GM18519 (cell line): ENCODE results near the gene PCCA.
"Not testable (repeated sequence)": the region's sequence is repeated elsewhere in the genome, so short reads cannot be mapped to it uniquely, and the experiment has no call there.

Experiments used
- ATAC-seq: cut with Tn5 transposase; IDR thresholded peaks from one replicate; pipeline ENCODE4 v1.9.1; 2021; ENCODE audit warnings: mild to moderate bottlenecking, moderate library complexity; ENCODE audit not compliant: unreplicated experiment, low FRiP score

PCCA gene

DNA sequence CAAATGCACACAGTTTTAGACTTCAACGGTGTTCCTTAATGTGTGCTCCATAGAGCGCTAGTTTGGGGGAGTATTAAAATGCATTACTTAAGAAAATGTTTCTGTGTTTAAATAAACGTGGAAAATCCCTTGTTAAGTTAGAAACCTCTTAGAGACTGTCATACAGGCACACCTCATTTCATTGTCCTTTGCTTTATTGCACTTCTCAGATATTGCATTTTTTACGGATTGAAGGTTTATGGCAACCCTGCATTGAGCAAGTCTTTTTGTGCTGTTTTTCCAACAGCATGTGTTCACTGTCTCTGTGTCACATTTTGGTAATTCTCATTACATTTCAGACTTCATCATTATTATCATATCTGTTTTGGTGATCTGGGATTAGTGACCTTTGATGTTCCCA, 255.7 kb downstream of the PCCA start:
- ATAC-seq = no peak

DNA sequence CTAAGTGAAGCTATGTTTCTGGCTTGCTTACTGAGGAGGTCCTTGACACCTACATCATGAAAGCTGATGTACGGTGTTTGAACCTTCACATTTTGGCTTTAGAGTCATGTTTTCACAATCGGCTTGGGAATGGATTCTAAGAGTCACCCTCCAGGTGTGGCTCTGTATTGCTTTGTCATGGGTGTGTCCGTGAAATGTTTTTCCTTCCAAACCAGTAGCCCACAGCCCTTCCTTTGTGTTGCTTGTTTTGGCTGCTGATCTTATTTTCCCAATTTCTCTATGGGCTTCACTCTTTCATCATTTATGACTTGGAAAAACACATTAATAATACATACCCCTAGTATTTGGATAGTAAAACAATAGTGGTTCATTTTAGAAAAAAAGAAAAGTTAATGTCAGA, 259.1 kb downstream of the PCCA start:
- ATAC-seq = no peak

DNA sequence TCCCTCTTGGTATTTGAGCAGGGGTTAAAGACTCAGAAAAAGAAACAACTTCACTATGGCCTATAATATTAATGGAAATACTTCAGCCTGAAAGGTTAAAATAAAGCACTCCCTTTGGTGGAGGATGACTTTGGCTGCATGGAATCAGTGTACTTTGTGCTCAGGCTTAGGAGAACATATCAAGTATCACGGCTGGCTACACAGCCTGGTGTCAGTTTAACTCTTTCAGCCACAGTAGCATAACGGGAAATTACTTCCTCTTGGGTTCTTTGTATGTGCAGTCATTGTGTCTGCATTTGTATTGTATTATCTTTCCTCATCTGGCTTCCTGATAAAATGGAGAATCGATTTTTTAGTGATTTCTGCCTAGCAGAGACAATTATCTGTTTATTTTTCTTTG, 260.7 kb downstream of the PCCA start:
- ATAC-seq = no peak

DNA sequence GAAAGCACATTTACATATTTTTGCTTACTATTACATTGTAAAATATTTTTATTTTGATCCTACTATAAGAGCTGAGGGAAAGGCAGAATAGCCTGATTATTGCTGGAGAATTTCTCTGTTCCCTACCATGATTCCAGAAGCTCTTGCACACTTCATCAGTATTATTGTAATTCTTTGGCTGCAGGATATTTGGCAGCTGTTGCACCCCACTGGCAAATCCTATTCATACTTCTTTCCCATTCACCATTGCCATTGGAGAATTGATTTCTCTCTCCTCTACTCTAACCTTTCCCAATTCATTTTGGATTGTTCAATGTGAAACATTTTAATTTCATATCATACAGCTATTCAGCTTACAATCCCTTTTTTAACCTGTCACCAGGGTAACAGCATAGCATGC, 261.7 kb downstream of the PCCA start:
- ATAC-seq = no peak

DNA sequence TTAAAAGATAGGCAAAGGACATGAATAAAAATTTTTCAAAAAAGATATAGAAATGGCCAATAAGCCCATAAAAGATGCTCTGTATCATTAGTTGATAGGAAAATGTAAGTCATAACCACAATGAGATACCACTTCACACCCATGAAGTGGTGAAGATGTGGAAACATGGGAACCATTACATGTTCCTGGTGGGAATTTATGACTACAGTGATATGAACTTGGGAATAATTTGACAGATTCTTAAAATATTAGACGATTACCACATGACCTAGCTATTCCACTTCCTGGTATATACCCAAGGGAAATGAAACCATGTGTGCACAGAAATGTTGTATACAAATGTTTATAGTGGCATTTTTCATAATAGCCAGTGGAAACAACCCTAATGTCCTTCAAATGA, 267.5 kb downstream of the PCCA start:
- no peak for ATAC-seq

DNA sequence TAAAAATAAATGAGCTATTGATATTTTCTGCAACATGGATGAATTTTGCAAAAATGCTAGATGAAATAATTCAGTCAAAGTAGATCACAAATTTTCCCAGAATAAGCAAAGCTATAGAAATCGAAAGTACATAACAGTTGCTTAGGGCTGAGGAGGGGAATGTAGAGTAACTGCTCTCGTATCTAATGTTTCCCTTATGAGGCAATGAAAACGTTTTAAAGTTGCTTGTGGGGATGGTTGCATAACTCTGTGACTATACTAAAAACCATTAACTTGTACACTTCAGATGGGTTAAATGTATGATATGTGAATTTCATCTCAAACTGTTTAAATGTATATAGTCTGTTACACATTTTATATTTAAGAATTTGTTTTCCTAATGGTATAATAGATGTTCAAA, 268.0 kb downstream of the PCCA start:
- ATAC-seq = no peak

DNA sequence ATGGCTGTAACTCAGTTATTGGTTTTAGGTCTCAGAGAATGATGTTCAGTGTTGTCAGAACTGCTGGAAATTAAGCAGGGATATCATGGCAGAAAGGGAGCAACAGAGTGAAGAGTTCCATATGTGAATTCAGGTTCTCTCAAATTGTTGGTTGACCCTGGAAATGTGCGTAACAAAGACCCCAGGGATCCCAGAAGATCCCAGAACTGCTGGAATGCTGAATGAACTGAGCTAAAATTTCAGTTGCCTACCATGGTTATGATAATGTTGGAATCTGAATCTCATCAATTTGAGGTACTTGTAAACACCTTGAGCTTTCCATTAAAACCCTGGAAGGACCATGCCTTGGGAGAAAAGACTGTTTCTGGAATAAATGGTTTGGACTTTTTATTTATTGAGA, 268.9 kb downstream of the PCCA start:
- ATAC-seq = no peak

DNA sequence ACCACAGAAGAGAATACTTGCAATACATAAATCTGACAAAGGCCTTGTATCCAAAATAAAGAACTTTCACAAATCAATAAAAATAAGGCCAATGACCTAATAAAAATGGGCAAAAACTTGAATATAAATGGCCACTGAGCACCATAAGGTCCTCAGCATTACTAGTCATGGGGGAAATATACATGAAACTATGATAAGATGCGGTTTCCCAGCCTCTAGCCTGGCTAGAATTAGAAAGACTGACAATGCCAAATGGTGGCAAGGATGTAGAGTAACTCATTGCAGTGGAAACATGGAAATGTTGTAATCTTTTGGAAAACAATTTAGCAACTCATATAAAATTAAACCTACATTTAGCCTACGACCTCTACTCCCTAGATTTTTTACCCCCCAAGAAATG, 272.6 kb downstream of the PCCA start:
- no peak for ATAC-seq

DNA sequence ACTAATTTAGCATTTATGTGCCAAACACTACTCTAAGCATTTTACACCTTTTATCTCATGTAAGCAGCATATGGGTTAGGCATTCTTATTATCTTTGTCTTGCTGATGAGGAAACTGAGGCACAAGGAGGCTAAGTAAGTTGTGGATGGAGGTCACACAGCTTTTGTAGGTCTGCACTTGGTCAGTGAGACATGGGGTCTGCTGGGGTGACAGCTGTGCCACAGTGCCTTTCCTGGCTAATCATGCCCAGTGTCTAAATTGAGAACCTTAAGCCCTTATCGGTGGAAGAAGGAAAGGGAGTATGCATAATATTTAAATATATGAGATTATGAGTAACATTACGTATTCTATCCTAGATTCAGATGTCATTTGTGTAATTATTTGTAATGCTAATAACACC, 273.5 kb downstream of the PCCA start:
- no peak for ATAC-seq

DNA sequence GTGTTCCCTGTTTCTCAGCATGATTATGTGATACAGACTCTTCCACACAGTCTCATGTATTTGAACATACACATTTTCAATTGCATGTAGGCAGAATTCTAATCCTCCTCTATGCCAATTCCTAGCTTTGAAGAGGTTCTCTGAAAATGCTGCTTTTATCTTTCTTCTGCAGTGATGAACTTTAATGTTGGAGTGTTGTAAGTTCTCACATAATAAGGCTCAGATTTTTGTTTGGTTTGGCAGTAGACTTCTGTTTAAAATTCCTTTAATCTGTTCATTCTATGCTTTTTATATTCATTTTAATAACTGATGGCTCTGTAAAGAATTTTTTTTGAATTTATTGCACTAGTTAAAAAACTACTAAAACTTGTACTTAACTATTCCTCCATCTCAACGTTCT, 273.9 kb downstream of the PCCA start:
- no peak for ATAC-seq

DNA sequence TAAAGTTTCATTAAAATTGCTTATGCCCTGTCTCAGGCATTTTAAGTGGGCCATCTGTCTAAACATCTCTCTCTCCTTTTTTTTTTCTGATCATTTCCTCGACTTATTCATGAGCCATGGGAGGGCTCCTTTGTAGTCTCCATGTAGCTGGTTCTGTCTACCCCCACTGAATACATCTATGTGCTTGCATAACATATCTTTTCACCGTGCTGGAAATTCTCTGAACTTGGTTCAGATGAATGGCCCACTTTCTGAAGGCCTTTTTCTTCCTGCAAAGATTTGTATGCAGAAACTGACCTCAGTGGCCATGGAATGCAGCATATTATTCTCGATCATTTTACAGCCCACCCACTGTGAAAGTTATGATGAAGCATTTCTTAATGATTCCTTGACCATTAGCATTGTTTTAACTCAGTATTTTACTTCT, 274.4 kb downstream of the PCCA start:
- no peak for ATAC-seq

DNA sequence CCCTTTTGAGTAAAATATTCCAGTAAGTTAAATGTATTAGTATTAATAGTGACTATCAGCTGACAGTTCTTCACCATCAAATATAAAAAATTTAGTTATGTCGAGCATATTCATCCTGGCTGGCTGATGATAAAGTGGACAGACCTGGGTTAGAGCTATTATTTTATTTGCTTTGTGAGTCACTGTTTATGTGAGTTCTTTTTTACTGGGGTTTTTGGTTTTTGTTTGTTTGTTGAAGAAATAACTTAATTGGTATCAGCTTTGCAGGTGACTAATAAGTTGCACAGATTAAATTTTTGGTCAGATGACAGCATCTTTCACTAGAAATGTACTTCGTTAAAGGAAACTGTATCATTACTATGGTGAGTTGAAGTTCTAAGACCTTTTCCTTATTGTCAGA, 275.0 kb downstream of the PCCA start:
- ATAC-seq = no peak

DNA sequence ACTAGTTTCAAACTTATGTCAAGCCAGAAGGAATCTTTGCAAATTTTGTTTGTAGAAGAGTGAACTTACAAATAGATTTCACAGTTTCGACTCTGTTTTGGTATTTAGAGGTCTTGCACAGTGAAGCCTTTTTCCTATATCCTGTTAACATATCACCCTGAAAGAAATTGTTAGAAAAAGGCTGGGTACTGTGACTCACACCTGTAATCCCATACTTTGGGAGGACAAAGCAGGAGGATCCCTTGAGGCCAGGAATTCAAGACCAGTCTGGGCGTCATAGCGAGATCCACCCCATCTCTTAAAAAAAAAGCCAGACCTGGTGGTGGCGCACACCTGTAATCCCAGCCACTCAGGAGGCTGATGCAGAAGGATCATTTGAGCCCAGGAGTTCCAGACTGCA, 275.7 kb downstream of the PCCA start:
- ATAC-seq = no peak

DNA sequence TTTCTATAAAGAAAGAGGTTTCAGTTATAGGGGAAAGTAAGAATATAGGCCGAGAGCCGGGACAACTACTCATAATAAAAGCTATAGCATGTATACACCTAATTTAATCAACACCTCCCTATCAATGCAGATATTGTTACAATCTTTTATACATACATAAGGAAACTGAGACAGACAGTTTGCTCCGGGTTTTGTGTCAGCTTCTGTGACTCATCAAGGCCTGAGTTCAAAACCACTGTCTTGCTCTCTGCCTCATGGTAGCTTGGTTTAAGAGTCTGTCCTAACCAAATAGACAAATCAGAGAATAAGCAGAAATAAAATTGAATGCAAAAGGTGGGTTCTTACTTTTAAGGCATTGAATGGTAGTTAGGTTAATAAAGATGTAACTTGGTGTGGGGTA, 276.8 kb downstream of the PCCA start:
- no peak for ATAC-seq

DNA sequence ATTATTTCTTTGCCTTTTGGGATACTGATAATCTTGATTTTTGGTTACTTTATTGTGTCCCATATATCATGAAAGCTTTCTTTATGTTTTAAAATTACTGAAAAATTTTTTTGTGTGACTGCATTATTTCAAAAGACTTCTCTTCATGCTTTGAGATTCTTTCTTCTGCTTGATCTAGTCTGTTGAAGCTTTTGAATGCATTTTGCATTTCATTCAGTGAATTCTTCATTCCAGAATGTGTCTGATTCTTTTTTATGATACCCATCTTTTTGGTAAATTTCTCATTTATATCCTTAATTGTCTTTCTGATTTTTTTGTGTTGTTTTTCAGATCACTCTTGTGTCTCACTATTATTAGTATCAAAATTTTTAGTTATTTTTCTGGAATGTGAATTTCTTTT, 289.6 kb downstream of the PCCA start:
- ATAC-seq = no peak

DNA sequence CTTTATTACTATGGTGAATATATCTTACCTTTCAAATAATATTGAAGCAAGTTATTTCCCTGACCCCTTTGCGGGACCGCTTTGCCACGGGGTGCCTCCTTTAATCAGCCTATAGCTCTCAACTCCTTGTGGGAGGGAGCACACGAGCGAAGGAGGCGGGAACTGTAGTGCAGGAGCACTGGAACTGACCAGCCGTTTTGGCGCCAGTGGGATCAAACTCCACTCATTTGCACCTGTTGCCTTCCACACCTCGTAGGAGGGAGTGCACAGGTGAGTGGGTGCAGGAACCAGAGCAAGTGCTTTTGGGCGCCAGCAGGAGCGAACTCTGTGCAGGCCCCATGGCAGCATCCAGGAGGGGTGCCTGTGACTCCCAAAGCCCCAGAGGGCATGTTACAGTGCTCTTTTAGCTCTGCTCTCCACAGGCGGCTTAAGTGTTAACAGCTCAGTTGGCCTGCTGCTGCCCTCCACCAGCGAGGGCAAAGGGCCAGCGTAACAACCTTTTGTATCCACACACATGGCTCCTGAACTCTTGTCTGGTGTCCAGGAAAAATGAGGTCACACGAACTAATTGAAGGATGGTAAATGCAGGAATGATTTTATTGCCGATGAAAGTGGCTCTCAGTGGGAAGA, 292.8 kb downstream of the PCCA start:
- no peak for ATAC-seq

DNA sequence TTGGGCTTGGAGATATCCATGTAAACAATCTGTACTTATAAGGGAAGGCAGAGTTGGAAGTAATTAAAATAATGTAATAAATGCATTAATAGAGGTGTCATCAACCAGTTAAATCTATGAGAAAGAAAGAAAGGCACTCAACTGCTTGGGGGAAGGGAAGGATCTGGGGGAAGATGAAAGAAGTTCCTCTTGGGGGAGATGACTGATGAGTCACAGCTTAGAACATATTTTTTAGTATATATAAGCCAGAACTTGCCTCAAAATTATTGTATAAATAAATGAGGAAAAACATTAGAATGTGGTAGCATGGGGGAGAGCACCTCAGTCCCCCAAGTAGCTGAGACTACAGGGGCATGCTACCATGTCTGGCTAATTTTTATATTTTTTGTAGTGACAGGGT, 293.9 kb downstream of the PCCA start:
- ATAC-seq = no peak

DNA sequence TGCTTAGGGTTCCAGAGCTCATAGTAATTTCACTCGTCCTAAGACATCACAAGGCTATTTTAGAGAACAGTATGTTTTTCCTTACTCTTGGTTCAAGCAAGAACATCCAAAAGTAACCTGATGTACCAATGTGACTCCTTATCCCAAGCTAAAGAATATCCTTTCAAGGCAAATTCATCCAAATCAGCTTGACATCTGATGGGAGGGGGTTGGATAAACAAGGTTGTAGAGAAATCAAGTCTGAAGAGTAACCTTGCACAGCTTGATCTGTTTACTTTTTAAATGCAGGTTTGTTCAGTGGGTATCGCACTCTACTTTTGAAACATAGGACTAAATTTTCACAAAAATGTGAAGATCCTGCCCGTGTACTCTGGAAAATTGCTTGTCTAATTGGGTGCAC, 298.5 kb downstream of the PCCA start:
- ATAC-seq = no peak

DNA sequence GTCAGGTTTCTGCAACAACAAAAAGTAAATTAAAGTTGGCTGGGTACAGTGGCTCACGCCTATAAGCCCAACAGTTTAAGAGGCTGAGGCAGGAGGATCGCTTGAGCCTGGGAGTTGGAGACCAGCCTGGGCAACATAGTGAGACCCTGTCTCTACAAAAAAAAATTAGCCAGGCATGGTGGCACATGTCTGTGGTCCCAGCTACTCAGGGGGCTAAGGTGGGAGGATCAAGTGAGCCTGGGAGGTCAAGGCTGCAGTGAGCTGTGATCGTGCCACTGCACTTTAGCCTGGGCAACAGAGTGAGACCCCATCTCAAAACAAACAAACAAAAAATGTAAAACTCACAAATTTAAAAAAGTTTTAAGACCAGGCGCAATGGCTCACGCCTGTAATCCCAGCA, 299.3 kb downstream of the PCCA start:
- not testable (repeated sequence) for ATAC-seq

DNA sequence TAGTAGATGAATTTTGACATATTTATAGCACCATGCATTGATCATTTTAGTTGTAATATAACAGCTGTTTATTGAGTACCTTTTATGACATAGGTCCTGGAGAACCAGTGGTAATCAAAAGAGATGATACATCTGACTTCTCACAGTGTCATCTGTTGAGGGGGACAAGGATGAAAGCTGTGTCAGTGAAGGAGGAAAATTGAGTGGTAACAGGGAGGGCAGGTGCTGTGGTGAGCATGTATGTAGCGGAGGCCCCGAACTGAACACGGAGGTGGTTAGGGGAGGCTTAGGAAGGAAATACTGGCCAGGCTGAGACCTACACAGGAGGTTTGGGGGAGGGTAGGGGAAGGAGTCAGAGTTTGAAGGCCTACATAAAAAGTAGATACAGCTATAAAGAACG, 300.0 kb downstream of the PCCA start:
- no peak for ATAC-seq

DNA sequence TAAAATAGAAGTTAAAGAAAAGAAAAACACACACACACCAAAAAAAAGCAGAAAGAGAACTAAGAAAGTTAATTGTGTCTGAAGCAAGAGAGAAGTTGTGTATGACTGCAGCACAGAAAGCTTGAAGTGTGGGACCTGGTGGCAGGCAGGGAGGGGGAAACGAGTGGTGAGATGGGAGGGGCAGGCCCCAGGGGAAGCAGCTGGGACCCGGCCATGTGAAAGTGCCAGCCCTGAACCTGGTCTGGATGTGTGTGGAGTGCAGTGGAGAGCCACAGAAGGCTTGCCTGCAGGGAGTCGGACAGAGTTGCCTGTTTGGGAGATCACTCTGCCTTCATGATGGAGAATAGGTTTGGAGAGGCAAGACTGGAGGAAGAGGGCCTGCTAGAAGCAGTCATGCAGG, 300.7 kb downstream of the PCCA start:
- ATAC-seq = no peak

DNA sequence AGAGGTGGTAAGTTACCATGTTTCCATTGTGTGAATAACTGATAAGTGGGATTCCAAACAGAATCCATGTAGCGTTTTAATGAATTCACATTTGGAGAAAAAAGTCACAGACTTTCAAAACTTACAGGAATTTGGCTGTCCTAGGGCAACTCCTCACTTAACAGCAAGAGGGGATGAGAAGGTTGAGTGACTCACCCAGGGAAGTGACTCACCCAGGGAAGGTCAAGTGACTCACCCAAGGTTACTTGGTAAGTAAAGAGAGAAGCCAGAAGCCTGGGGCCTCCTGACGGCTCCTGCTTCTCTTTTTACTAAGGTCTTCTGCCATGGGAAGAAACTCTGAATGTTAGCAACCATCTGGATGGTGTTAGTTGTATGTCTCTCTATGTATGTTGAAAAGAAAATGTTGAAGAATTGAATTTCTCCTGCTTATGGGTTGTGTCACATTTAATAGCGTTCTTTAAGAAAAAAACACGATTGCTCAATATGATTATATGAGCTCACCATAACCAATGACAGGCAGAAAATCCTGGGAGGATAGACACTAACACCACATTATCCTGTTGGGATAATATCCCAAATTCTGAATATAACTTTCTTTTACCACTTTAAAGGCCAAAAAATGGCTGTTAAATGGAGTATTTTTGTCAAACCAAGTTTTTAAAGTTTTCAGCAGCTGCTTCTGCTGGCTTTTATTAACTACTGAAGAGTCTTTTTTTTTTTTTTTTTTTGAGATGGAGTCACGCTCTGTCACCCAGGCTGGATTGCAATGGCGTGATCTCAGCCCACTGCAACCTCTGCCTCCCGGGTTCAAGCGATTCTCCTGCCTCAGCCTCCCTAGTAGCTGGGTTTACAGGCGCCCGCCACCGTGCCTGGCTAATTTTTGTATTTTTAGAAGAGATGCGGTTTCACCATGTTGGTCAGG, 304.1 kb downstream of the PCCA start:
- ATAC-seq = no peak
